Raji (cell line): ENCODE results near the gene GUCY1A1.

Experiments used
- POLR2A ChIP-seq: IDR thresholded peaks from 2 replicates; pipeline ENCODE4 v1.6.1; 2011; ENCODE audit warnings: low read depth, low read length, control low read depth; ENCODE audit not compliant: insufficient read depth

GUCY1A1 gene

DNA sequence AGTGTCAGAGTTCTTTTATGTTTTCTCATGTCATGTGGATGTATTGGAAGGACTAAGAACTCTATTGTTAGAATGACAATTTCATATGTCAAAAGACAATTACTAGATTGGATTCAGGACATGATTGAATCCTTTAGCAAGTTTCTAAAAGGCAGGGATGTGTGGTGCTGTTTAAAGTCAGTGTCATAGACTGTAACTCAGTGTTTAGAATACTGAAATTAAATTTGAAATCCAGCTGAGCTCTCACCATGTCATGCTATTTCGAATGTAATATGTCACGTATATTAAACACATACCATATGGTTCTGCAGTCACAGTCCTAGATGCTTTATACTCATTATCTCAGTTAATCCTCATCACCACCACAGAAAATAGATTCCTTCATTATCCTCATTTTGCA is 100.0 kb downstream of the GUCY1A1 start:
- TF ChIP-seq POLR2A = no peak

DNA sequence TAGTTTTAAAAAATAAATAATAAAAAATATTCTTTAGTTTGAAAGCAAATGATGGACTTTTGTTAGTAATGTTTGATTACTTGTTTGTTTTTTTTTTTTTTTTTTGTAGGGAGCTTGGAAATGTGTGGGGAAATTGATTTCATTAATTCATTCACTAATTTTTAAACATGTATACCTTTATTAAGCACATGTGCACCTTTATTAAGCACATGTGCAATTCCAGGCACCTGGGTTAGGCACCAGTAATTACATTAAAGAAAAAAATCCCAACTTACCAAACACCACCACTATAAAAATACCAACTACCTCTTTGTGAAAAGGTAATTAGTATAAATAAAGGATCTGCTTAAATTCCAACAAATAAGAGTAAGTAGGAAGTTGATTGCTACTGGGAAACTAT is 101.7 kb downstream of the GUCY1A1 start:
- TF ChIP-seq POLR2A = no peak

DNA sequence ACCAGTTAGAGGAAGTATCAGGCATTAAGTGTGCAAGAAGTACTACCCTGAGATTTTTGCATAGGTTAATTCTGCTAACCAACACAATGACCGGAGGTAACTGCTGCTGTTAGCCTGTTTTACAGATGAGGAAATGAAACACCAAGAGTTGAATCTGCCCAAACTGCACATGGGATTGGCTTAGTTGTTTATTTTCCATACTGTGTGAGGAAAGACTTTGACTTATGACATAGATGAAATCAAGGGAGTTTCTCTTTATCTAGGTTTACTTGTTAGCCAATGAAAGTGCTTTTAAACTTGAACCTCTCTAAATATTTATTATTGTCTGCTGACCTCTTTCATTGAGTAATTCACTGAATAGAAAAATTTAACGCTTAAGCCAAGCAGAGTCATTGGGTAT is 102.4 kb downstream of the GUCY1A1 start:
- no peak for TF ChIP-seq POLR2A

DNA sequence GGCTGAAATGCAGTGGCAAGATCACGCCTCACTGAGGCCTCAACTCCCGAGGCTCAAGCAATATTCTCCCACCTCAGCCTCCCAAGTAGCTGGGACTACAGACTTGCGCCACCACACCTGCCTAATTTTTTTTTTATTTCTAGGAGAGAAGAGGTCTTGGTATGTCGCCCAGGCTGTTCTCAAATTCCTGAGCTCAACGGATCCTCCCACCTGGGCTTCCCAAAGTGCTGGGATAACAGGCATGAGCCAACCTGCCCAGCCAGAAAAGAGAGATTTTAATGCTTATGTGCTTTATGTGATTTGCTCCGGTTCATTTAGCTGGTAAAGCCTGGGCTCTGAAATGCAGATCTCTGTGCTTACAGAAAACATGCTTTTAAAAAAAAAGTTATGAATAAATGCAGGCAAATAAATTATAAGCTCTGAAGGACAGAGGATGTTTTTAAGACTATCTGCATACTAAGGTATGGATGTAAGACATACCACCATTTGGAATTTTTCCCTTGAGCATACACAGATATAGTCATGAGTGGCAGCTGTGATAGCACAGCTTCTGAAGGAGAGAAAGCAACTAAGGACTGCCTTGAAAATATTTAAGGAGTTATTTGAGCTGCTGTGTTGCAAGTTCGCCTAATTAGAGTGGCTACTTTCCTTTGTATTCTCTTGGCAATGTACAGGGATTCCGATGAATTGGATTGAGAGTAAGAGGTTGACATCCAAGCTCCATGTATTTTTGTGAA is 106.0 kb downstream of the GUCY1A1 start:
- no peak for TF ChIP-seq POLR2A

DNA sequence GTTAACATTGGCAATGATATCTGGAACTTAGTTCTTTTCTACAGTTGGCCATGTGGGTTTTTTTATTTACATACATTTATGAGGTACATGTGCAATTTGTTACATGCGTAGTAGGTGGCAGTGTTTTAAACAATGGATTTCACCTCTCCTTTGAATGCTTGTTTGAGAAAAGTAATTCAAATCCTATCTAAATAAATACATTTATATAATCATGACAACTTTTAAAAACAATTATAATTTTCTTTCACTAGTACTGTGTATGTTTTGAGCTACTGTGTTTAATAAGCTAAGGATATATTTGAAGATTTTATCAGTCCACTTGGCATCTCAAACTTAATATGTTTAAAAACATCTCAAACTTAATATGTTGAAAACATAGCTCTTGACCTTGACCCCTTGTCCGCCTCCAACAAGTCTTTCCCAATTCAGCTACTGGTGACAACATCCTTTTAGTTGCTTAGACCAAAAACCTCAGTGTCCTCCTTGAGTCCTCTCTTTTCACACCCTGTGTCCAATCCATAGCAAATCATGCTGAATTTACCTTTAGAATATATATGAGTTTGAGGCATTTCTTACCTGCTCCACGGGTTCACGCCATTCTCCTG is 106.7 kb downstream of the GUCY1A1 start:
- no peak for TF ChIP-seq POLR2A

DNA sequence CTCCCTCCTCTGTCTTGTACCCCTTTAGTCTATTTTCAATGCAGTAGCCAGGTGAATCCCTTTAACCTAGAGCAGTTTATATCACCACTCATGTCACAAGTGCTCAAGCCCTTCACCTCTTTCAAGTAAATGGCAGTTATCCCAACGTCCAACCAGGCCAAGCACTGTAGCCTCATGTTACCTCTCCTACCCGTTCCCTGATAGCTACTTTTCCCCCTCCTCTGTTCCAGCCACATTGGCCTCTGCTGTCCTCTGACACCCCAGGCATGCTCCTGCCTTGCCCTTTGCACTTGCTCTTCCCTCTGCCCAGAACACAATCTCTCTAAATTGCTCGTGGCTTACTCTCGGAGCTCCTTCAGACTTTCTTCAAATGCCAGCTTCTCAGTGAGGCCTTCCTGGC is 107.4 kb downstream of the GUCY1A1 start:
- no peak for TF ChIP-seq POLR2A

DNA sequence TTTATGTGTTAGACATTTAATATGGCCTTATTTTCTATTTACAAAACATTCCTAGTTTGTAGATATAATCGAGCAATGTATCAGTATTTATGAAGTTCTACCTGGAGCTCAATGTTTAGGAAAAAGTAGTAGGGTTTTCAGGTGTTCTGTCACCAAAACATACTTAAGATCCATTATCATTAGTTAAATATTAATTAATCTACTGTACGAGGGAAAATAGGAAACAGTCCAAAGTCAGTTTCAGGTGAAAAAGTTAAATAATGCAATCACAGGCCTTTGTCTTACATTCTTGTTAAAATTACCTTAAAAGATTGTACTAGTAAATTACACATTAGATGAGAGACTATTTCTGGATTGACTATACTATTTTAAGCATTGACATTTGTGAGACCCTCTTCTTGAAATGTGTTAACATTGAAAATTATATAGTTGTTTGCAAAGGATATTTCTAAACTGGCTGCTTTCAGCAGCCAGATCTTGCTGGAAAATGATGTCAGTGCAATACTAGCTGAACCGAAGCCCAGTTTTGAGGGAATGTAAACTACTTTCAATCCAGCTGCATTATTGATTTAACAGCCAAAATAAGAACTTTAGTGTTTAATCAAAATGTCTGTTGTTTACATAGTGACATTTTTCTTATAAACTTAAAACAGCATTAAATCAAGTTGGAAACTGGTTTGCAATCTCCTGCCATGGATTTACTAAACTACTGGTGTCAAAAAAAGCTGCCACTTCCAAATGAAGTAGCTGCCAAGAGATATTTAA is 111.5 kb downstream of the GUCY1A1 start:
- no peak for TF ChIP-seq POLR2A

DNA sequence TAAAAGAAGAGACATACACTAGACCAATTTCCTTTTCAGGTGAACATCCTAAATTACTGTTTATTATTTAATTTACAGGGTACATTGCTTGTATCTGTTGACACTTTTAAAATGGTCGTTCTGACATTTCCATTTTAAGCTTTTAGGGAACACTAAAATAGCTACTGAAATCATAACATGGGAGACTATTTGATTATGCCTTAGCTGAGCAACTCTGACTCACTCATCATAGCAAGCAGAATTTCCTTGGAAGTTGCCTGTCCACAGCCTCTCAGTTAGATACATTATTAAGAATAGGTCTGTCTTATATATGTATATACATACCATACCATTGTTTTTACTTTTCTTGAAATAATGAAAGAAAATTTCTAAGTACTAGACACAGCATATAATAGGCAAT is 114.1 kb downstream of the GUCY1A1 start:
- no peak for TF ChIP-seq POLR2A

DNA sequence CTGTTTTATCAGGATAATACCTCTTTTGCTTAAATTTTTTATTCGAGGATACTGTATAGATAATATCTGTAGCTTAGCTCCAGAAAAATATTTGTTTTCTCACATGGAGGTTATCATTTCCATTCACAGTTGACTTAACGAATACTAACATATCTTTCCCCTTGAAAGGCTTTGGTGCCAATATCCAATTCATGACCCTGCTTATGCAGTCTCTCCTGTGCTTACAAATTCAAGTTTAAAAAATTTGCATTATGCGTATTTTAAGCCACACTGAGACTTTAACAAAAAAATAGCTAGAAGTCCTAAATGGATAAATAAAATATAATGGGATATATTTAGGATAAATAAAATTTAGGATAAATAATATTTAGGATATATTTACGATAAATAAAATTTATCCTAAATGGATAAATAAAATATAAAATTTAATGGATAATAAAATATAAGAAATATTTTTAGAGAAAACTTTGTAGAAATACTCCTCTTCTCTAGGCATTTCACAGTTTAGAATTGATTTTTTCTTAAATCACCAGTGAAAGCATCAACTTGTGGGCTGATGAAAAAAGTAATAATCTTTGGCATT is 114.7 kb downstream of the GUCY1A1 start:
- TF ChIP-seq POLR2A = no peak
